ENCODE data around the gene MRPS10.
A peak's percentile ranks its signal among the peaks of the same experiment; 100 is the strongest.

- TF ChIP-seq OSR1 (CRISPR knock-in tag; IDR thresholded peaks at IDR 0.05) (no peak), ZNF70 (CRISPR knock-in tag; IDR thresholded peaks at IDR 0.05) (no peak), ZFP3 (CRISPR knock-in tag; IDR thresholded peaks at IDR 0.05) (peak; percentile 25; the same call in 1 of the 2 replicates), PPARA (CRISPR knock-in tag; IDR thresholded peaks at IDR 0.05; ENCODE audit: borderline replicate concordance) (no peak), ZFP30 (CRISPR knock-in tag; IDR thresholded peaks at IDR 0.05) (no peak), PATZ1 (CRISPR knock-in tag; IDR thresholded peaks at IDR 0.05; ENCODE audit: borderline replicate concordance) (no peak), ZNF8 (CRISPR knock-in tag; IDR thresholded peaks at IDR 0.05) (no peak)
These were observed 19.9 kb downstream of the MRPS10 start for GRCh38 chr6:42197555-42198362.

Data from SK-N-SH treated with all-trans-retinoic acid at 6 μM for 48 hours (cell line).